HG03025 (cell line): ENCODE data around the gene MTCH1.

Source experiments
- ATAC-seq: cut with Tn5 transposase; IDR thresholded peaks from one replicate; pipeline ENCODE4 v1.9.1; 2021; ENCODE audit warnings: mild to moderate bottlenecking, moderate library complexity; ENCODE audit not compliant: unreplicated experiment, low FRiP score

The MTCH1 gene

GRCh38 chr6:36928547-36928918, 57.5 kb downstream of the MTCH1 start:
- ATAC-seq, result no peak

GRCh38 chr6:36927691-36928546, 58.1 kb downstream of the MTCH1 start:
- ATAC-seq, result no peak

- no peak for ATAC-seq
Observed at GRCh38 chr6:36926708-36927513, 59.1 kb downstream of the MTCH1 start.

GRCh38 chr6:36925809-36926208, 60.2 kb downstream of the MTCH1 start:
- no peak for ATAC-seq

DNA sequence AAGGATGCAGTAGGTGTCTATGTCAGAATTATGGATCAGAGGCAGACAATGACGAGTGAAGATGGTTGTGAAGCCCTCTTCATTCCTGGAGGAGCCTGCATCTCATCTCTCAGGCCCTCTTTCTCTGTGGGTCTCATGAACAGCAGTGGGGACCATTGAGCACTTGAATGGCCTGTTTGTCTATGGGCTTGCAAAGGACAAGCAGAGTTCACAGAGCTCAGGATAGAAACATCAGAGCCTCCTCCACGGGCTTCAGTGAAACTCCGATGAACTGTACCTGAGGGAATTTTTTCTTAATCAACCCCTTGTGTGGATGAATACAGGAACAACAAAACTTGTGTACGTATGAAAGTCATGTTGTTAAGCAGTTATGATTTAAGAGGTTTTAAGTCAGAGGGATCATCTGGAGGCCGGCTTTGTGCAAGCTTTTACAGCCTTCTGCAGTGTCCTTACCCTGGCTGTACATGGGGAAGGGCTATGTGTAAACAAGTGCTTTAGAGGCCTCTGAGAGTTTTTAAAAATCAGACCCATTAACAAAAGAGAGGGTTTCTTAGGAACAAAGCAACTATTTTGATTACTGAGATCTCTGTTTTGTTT, 61.1 kb downstream of the MTCH1 start:
- ATAC-seq, result no peak

DNA sequence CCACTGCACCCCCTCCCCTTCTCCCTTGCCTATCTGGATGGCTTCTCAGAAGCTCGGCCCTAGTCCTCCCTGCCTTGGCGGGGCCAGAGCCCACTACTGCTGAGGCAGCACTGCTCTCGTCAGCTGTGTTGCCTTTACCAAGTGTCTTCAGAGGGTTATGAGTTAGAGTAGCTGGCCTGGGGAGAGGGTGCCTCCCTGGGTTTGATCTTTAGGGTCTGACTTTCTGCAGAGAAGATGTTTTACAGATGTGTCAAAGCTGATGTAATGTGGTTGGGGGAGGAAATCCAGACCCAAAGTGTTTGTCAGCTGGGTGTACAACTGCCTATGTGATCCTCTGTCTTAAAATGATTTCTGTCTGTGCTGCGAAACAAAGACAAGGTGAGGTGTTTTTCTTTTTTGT, 61.9 kb downstream of the MTCH1 start:
- no peak for ATAC-seq

GRCh38 chr6:36920546-36920945, 65.5 kb downstream of the MTCH1 start:
- ATAC-seq, result no peak

GRCh38 chr6:36920049-36920448, 65.9 kb downstream of the MTCH1 start:
- no peak for ATAC-seq
